ENCODE measurements around the gene NEK10.
"Not testable (repeated sequence)": the region's sequence is repeated elsewhere in the genome, so short reads cannot be mapped to it uniquely, and the experiment has no call there.

The NEK10 gene

GRCh38 chr3:27310688-27311087 lies 58.5 kb downstream of the NEK10 start:
- no peak for DNase-seq

GRCh38 chr3:27307566-27307965 lies 61.6 kb downstream of the NEK10 start:
- DNase-seq, result no peak

GRCh38 chr3:27302891-27303290 lies 66.3 kb downstream of the NEK10 start:
- no peak for DNase-seq

GRCh38 chr3:27298981-27299380 lies 70.2 kb downstream of the NEK10 start:
- DNase-seq, result not testable (repeated sequence)

- no peak for DNase-seq
Measured at GRCh38 chr3:27293939-27294338, 75.2 kb downstream of the NEK10 start.

GRCh38 chr3:27290760-27291159 lies 78.4 kb downstream of the NEK10 start:
- DNase-seq, result no peak

- no peak for DNase-seq
Measured at GRCh38 chr3:27289769-27290413, 79.3 kb downstream of the NEK10 start.

GRCh38 chr3:27287052-27287451 lies 82.1 kb downstream of the NEK10 start:
- no peak for DNase-seq

GRCh38 chr3:27286467-27286866 lies 82.7 kb downstream of the NEK10 start:
- not testable (repeated sequence) for DNase-seq

- no peak for DNase-seq
Measured at GRCh38 chr3:27285668-27286067, 83.5 kb downstream of the NEK10 start.

- no peak for DNase-seq
Measured at GRCh38 chr3:27281671-27282150, 87.5 kb downstream of the NEK10 start.

- no peak for DNase-seq
Measured at GRCh38 chr3:27279123-27279522, 90.1 kb downstream of the NEK10 start.

- no peak for DNase-seq
Measured at GRCh38 chr3:27278383-27279055, 90.7 kb downstream of the NEK10 start.

GRCh38 chr3:27275441-27275990 lies 93.7 kb downstream of the NEK10 start:
- DNase-seq, result no peak

GRCh38 chr3:27271890-27272289 lies 97.3 kb downstream of the NEK10 start:
- no peak for DNase-seq

GRCh38 chr3:27254896-27255295 lies 114.3 kb downstream of the NEK10 start:
- no peak for DNase-seq

- DNase-seq, result no peak
Measured at GRCh38 chr3:27253831-27254230, 115.4 kb downstream of the NEK10 start.

- DNase-seq, result no peak
Measured at GRCh38 chr3:27253391-27253790, 115.8 kb downstream of the NEK10 start.

GRCh38 chr3:27252646-27253045 lies 116.5 kb downstream of the NEK10 start:
- DNase-seq, result no peak

GRCh38 chr3:27244374-27244773 lies 124.8 kb downstream of the NEK10 start:
- no peak for DNase-seq

GRCh38 chr3:27239951-27240350 lies 129.2 kb downstream of the NEK10 start:
- DNase-seq, result no peak

- DNase-seq, result no peak
Measured at GRCh38 chr3:27228805-27229204, 140.4 kb downstream of the NEK10 start.

- DNase-seq, result no peak
Measured at GRCh38 chr3:27224197-27224596, 145.0 kb downstream of the NEK10 start.

GRCh38 chr3:27221264-27221932 lies 147.8 kb downstream of the NEK10 start:
- DNase-seq, result no peak

Measured in NCI-H510A treated with DMSO at 0.1 percent for 48 hours (cell line).